Right forelimb (tissue), 1 donor: ENCODE measurements around the gene GPR153.

Source experiments
- DNase-seq: peaks from one replicate; pipeline ENCODE4 v3.0.0-alpha.2; 2018

GPR153 gene

GRCh38 chr1:6247651-6248050, 13.2 kb downstream of the GPR153 start:
- DNase-seq: no peak

GRCh38 chr1:6246497-6247467, 14.1 kb downstream of the GPR153 start:
- peak; percentile 90 for DNase-seq

GRCh38 chr1:6245869-6246496, 14.9 kb downstream of the GPR153 start:
- peak; percentile 50 for DNase-seq

DNA sequence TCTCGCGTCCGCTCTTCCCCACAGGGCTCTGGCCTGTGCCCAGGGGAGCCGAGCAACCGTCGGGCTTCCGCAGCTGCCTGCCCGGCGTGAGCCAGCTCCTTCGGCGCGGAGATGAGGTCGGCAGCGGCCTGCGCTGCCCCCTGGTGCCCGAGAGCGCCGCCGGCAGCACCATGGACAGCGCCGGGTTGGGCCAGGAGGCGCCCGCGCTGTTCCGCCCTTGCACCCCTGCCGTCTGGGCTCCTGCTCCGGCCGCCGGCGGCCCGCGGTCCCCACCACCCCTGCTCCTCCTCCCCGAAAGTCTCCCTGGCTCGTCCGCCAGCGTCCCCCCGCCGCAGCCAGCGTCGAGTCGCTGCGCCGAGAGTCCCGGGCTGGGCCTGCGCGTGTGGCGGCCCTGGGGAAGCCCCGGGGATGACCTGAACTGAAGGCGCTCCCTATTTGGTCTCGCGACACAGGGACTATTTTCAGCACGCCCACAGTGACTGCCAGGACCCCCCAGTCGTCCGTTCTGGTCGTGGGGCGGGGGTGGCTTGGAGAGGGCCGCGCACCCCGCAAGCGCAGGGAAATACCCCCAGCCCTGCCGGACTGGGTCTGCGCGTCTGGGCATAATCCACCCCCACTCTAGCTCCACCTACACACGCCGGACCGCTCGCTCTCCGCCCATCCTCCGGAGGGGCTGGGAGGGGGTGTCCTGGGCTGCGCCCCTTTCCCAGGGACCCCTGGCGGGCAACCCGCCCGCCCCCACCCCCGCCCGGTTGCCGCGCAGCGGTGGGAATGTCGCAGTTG, 15.6 kb downstream of the GPR153 start:
- peak; percentile 91 for DNase-seq

DNA sequence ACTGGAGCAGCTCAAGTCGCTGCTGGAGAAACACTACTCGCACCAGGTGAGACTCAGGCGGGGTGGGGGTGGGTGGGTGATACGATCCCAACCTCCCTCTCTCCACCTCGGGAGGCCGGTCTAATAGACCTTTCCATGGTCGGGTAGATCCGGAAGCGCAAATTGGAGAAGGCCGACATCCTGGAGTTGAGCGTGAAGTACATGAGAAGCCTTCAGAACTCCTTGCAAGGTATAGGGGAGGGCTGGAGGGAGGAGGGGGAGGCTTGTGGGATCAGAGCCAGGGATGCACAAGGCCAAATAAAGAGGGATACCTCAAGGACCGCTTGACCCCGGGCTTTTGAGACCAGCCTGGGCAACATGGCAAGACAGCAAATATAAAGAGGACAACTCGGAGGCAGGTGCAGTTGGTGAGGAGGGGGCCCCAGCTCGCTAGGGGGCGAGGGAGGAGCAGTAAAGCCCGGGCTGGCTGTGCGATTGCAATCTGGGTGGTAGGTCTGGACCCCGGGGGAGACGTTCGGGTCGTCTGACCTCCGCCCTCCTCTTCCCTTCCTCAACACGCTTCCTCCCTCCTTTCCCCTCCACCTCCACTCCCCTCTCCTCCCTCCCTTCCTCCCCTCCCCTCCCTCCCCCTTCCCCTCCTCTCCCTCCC, 16.4 kb downstream of the GPR153 start:
- DNase-seq: no peak

- no peak for DNase-seq
These were observed 16.9 kb downstream of the GPR153 start, which contains the start of gene HES3 for GRCh38 chr1:6243993-6244392. Gene HES3, plus strand, starts transcription at chr1:6244179. Its CDS starts 187 bp downstream, at chr1:6244366.

- no peak for DNase-seq
These were observed 17.7 kb downstream of the GPR153 start for GRCh38 chr1:6243053-6243834.

GRCh38 chr1:6241887-6242740, 18.8 kb downstream of the GPR153 start:
- peak; percentile 64 for DNase-seq

DNA sequence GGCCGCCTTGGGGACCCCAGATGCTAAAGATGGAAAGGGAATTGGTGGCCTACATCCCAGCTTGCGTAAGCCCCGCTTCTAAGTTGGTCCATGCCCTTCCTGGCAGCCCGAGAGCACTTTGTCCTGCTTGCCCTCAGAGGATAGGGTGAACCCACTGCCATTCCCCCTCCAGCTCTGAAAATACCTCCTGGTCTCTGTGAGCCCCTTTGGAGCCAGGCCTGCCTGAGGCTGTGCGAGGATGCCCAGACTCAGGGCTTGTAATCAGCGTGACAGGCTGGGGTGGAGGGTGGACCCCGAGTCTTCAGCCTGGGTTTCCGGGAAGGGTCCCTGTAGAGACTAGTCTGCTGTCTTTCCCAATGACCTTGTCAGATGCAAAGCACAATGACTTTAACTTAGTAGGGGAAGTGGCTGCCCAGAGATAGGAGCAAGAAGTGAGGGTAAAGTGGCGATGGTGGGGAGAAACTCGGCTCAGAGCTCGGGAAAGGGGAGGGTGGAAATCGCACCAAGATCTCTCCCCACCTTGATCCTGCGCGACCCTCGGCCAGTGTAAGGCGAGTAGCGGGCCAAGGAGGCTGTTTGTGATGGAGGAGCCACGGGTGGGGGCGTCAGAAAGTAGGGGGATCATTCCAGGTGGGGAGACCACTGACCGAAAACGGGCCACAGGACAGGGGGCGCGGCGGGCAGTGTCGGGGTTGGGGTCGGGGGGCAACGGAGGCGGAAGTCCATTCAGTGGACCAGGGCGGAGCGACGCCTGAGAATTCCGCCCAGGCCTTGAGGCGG, 19.6 kb downstream of the GPR153 start:
- DNase-seq: no peak

DNA sequence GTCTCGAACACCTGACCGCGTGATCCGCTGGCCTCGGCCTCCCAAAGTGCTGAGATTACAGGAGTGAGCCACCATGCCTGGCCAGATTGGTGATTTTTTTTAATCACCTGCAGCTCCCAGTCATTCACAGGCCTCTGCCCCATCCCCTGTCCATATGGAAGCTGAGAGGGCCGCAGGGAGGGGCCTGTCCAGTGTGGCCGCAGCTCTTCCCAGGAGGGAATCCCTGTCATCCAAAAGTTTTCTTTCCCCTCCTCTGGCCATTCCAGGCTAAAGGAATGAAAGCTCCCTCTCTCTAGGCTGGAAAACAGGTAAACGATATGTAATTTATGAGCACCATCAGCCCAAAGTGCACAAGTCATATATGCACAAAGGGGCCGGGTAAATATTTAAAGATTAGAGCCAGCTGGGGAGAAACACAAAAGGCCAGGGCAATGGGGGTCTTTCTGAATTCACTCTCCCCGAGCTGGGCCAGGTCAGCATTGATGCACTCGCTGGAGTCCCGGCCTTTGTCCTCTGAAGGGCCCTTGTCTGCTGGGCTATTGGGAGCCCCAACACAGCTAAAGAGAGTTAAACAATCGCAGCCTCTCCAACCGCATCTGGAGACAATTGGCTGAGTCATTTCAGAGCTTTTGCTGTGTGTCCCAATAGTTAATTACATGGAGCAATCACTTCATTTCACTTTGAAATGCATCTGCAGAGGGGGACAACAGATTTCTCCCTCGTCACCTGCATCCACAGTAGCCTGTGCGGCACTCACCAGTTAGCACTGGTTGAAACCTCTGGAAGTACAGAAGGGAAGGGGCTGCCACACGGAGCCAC, 20.7 kb downstream of the GPR153 start:
- no peak for DNase-seq

- no peak for DNase-seq
These were observed 21.6 kb downstream of the GPR153 start for GRCh38 chr1:6239213-6239752.

GRCh38 chr1:6237093-6237492, 23.8 kb downstream of the GPR153 start:
- DNase-seq: no peak

- no peak for DNase-seq
These were observed 25.6 kb downstream of the GPR153 start for GRCh38 chr1:6235296-6235677.

- no peak for DNase-seq
These were observed 26.2 kb downstream of the GPR153 start for GRCh38 chr1:6234502-6235295.

DNA sequence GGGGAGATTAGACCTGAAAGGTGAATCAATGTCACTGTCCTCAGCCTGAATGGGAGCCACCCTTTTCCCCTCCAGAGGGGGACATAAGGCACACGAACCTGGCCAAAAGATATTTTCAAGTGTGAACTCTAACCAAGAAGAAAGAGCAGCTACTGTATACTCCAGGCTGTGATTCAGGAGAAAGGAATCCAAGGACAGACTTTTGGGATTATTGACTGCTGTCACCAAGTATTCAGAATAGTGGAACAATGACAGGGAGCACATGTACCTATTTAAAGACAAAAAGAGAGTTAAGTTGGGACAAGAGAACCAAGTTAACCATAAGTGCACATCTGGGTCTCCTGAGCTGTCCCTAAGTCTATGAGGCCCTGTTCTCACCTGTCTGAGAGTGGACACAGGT, 27.5 kb downstream of the GPR153 start:
- DNase-seq: no peak

DNA sequence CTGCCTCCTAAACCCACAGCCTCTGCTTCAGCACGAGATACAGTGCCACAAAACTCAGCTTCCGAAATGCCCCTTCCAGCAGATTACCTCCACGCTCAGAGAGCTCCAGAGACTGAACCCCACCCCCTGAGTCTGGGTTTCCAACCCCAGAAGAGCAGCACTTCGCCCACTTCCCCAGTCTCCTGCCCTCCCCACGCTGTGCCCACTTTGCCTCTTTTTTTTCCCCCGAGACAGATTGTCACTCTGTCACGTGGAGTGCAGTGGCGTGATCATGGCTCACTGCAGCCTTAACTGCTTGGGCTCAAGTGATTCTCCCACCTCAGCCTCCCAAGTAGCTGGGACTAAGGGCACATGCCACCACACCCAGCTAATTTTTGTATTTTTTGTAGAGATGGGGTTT, 35.2 kb downstream of the GPR153 start:
- no peak for DNase-seq

DNA sequence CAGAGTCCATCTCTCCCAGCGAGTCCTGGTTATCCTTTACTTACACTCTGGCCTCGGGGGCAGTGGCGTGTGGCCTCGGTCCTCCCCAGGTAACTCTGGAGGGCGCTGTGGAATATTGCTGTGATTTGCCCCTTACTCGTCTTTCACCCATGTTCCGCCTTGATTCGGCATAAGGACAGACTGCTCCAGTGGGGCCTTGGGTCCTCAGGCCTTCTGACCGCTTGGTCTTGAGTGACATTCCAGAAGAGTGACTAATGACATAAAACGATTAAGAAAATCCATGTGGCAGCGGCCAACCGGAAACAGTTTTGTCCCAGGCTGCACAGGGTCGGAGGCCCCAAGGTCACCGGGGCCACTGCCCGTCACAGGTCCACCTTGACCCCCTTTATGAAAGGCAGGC, 36.2 kb downstream of the GPR153 start:
- no peak for DNase-seq

DNA sequence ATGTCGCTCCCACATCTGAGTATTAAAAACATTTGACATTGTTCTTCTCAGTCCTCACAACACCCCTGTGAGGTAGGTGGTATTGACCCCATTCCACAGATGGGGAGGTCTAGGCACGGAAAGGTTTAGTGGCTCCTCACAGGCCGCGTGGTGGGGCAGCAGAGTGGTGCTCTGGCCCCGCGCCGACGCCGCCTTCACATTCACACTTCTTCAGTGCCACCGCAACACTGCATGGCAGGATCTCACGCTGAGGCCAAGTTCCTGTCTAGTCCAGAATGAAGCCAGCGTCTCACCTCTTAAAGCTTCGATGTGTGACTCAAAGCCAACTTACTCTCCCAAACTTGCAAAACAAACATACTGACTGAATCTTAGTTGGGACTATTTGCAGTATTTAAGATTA, 37.3 kb downstream of the GPR153 start:
- no peak for DNase-seq
